Heart right ventricle (tissue), 16 donors: ENCODE measurements around the gene TLE3. TPM values are rescaled to one million over a fixed set of nuclear protein-coding genes. Genes with fewer than 3 reads are reported as not detected.

Experiments used
- ATAC-seq, 8 donors: fragments of 200-7000 bp; cut with Tn5 transposase; one replicate each; pipeline ENCODE4 v1.9.1; 2020; ENCODE audit warnings: mild to moderate bottlenecking in 8 of 8, moderate library complexity in 8 of 8, moderate number of reproducible peaks in 1 of 8
- DNase-seq, 2 donors: peaks; one replicate each; pipeline ENCODE4 v3.0.0-alpha.2; 2020
- H3K27ac ChIP-seq, 10 donors: fragments of 200-600 bp; sonication (generic) in 2 of 10; one replicate each; pipeline versions ENCODE4 v1.5.0 to v1.8.0; 2020 to 2022; ENCODE audit warnings: mild to moderate bottlenecking in 3 of 10
- H3K27me3 ChIP-seq, 7 donors: fragments of 200-600 bp; one replicate each; pipeline ENCODE4 v1.8.0; 2021 to 2022; ENCODE audit warnings: mild to moderate bottlenecking in 2 of 7
- H3K36me3 ChIP-seq, 9 donors: fragments of 200-600 bp; sonication (generic) in 1 of 9; one replicate each; pipeline versions ENCODE4 v1.5.0 to v1.8.0; 2020 to 2022; ENCODE audit warnings: mild to moderate bottlenecking in 2 of 9
- H3K4me1 ChIP-seq, 9 donors: fragments of 200-600 bp; sonication (generic) in 1 of 9; one replicate each; pipeline versions ENCODE4 v1.5.0 to v1.8.0; 2020 to 2022; ENCODE audit warnings: mild to moderate bottlenecking in 4 of 9
- H3K4me3 ChIP-seq, 10 donors: fragments of 200-600 bp; sonication (generic) in 2 of 10; one replicate each; pipeline versions ENCODE4 v1.5.0 to v1.8.0; 2020 to 2022; ENCODE audit warnings: mild to moderate bottlenecking in 7 of 10, moderate library complexity in 2 of 10
- H3K9me3 ChIP-seq, 11 donors: fragments of 200-600 bp in 10 of 11; sonication (generic) in 2 of 11; one replicate each; pipeline versions ENCODE4 v1.5.0 to v1.8.0; 2013 to 2022; ENCODE audit warnings: mild to moderate bottlenecking in 2 of 11, control low read depth in 1 of 11, moderate library complexity in 1 of 11
- CTCF ChIP-seq, 9 donors: fragments of 200-600 bp; sonication (generic) in 2 of 9; IDR thresholded peaks; one replicate each; pipeline versions ENCODE4 v1.5.0 to v1.8.0; 2021 to 2022; ENCODE audit warnings: antibody characterized with exemption in 9 of 9, mild to moderate bottlenecking in 5 of 9, moderate library complexity in 1 of 9
- WGBS, 2 donors: extraction: QIAGEN DNeasy Blood & Tissue Kit; methylation state at CpG; one replicate each; pipeline ENCODE4 v1.1.7; 2013; ENCODE audit warnings: inconsistent platforms in 1 of 2; 5-methylcytosine and 5-hydroxymethylcytosine counted together
- intact Hi-C, 10 donors: fragments of 100-400 bp; cut with DNase I; formaldehyde crosslinking; loops; one replicate each; pipeline versions ENCODE4 v1.11.1 to v1.14.2; 2022
- polyA plus RNA-seq, 2 donors: library from polyadenylated mRNA; stranded (reverse); fragments of 200-250 nt; gene quantifications; one replicate each; pipeline ENCODE4 v1.2.3, GENCODE V29; 2013
- total RNA-seq, 10 donors: library from RNA; stranded (reverse); fragmentation: NEBNext Ultra II Directional in 3 of 10; extraction: Animal tissue kit (Norgen Biotek cat#: 25700) in 3 of 10; gene quantifications; one replicate each; pipeline versions ENCODE4 v1.2.1 to v1.2.4, GENCODE V29; 2021 to 2023
- donor health status: Arrhythmogenic right ventricular cardiomyopathy.
- donor health status: ischemic (EF 13 %, LVEDD 7.1; RV severe dilation, severe dysfunction).
- donor health status: healthy with polysubstance abuse.
- donor health status: DM: no; HTN: yes; CAD: no.
- donor health status: DM: no; HTN: no; CAD: no.
- donor health status: ischemic (EF 25% LVEDD 6.9; RV normal size, moderate dysfunction).
- donor health status: ischemic (EF 25% LVEDD 5.7; RV mildly dilated, moderate dysfunction).
- donor health status: healthy.
- donor health status: DM: yes; HTN: yes; CAD: no.
- donor health status: Ischemic cardiomyopathy.
- donor health status: ischemic (EF 35%, LVEDD 5.7; RV mildly dilated, moderate dysfunction).
- donor health status: nonischemic (EF 11% LVEDD 7.7; RV severe dilation, severe dysfunction).
- donor health status: DM: yes; HTN: yes; CAD: no.
- donor health status: PGD.
- donor health status: ischemic (EF 29% LVEDD 5.4; RV normal size, mild dysfunction).
- donor health status: nonischemic (EF 23%, LVEDD 6.1; RV moderate dilation, normal function).

Gene TLE3
- total and polyA plus RNA-seq, 12 donors: 7.5 to 21.7 (median 12.6) TPM

- H3K36me3 ChIP-seq: peaks cover 0 to 93% (median 10%) of the 10 kb centered on the region in 9 donors
- intact Hi-C loops: no loop called here
- H3K27me3 ChIP-seq: peaks cover 0 to 9% (median 0%) of the 10 kb centered on the region in 7 donors
- H3K4me3 ChIP-seq: no peak overlapping the region
- DNase-seq (no peak), ATAC-seq (no peak)
- no peak overlapping the region for H3K27ac ChIP-seq
- peaks cover 0 to 54% (median 19%) of the 10 kb centered on the region in 9 donors for H3K4me1 ChIP-seq
- WGBS, 2 donors: 100% methylated on average over 1 of the region's 1 CpG
- no peaks in the 10 kb centered on the region for H3K9me3 ChIP-seq
- no peak for TF ChIP-seq CTCF (IDR thresholded peaks at IDR 0.05)
Measured at GRCh38 chr15:70083418-70083817, 14.3 kb downstream of the TLE3 start.

GRCh38 chr15:70082281-70082900 lies 15.3 kb downstream of the TLE3 start:
- DNase-seq (no peak), ATAC-seq (no peak)
- Histone ChIP-seq H3K9me3 (no peaks in the 10 kb centered on the region), H3K4me1 (peaks cover 0 to 49% (median 18%) of the 10 kb centered on the region in 9 donors), H3K27ac (no peak overlapping the region), H3K4me3 (no peak overlapping the region), H3K36me3 (peaks cover 0 to 95% (median 10%) of the 10 kb centered on the region in 9 donors), H3K27me3 (peaks cover 0 to 9% (median 0%) of the 10 kb centered on the region in 7 donors)
- WGBS, 2 donors: 91 to 93% methylated on average over 12 of the region's 12 CpGs
- intact Hi-C loops: no loop called here
- no peak for TF ChIP-seq CTCF (IDR thresholded peaks at IDR 0.05)

GRCh38 chr15:70081612-70082011 lies 16.1 kb downstream of the TLE3 start:
- peaks cover 0 to 44% (median 24%) of the 10 kb centered on the region in 9 donors for H3K4me1 ChIP-seq

GRCh38 chr15:70080347-70080746 lies 17.4 kb downstream of the TLE3 start:
- WGBS, 2 donors: 83 to 86% methylated on average over 6 of the region's 6 CpGs
- peaks cover 0 to 92% (median 10%) of the 10 kb centered on the region in 9 donors for H3K36me3 ChIP-seq
- H3K27ac ChIP-seq: no peak overlapping the region

More at GRCh38 chr15:70081612-70082011, 16.1 kb downstream of the TLE3 start:
- intact Hi-C loops: no loop called here
- no peaks in the 10 kb centered on the region for H3K9me3 ChIP-seq
- 81 to 88% methylated on average over 6 of the region's 6 CpGs for WGBS, 2 donors
- peaks cover 0 to 9% (median 0%) of the 10 kb centered on the region in 7 donors for H3K27me3 ChIP-seq
- no peak for ATAC-seq
- H3K36me3 ChIP-seq: peaks cover 0 to 92% (median 10%) of the 10 kb centered on the region in 9 donors
- no peak for DNase-seq
- no peak overlapping the region for H3K4me3 ChIP-seq
- TF ChIP-seq CTCF (IDR thresholded peaks at IDR 0.05): no peak
- H3K27ac ChIP-seq: no peak overlapping the region

More at GRCh38 chr15:70080347-70080746, 17.4 kb downstream of the TLE3 start:
- H3K27me3 ChIP-seq: peaks cover 0 to 9% (median 0%) of the 10 kb centered on the region in 7 donors
- intact Hi-C loops: no loop called here
- DNase-seq: no peak
- ATAC-seq: no peak
- H3K9me3 ChIP-seq: no peaks in the 10 kb centered on the region
- no peak for TF ChIP-seq CTCF (IDR thresholded peaks at IDR 0.05)
- H3K4me1 ChIP-seq: peaks cover 0 to 44% (median 27%) of the 10 kb centered on the region in 9 donors
- no peak overlapping the region for H3K4me3 ChIP-seq
